HG03520 (cell line): Measurements from ENCODE around the gene CNTLN.
"Not testable (repeated sequence)": the region's sequence is repeated elsewhere in the genome, so short reads cannot be mapped to it uniquely, and the experiment has no call there.

Experiments
- ATAC-seq: cut with Tn5 transposase; IDR thresholded peaks from one replicate; pipeline ENCODE4 v1.9.1; 2021; ENCODE audit warnings: mild to moderate bottlenecking, moderate library complexity; ENCODE audit not compliant: unreplicated experiment

The CNTLN gene

GRCh38 chr9:17488662-17489061, 353.8 kb downstream of the CNTLN start:
- no peak for ATAC-seq

DNA sequence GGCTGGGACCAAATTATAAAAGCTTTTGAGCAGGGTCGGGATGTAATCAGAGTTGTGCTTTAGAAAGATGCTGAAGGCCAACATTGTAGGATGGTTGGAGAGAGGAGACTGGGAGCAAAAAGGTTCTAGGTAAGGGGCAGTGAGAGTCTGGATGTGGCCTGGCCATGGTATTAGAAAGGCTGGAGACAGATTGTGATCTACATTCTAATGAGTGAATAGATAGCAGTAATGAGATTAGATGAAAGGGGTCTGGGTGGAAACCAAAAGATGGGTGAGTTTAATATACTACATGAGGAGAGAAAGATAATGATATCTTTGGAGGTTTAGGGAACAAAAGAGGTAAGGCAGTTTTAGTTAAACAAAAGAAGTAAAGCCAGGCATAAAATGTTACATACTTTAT, 355.3 kb downstream of the CNTLN start:
- no peak for ATAC-seq

DNA sequence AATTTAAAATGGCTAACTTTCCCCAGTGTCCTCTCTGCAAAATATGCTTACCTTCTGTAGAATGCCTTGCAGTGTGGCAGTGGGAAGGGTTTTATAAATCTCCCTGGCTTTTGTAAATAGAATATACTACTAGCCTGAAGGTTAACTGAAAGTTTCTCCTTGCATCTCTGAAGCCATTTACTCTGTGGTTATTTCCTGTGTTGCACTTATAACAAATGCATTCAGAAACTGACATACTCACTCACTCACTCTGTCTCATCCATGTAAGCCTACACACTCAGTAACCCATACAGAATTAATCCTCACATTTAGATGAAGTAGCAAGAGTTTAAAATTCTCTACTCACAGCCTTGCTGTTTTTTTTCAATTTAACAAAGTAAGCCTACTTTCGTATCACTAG, 356.9 kb downstream of the CNTLN start:
- no peak for ATAC-seq

DNA sequence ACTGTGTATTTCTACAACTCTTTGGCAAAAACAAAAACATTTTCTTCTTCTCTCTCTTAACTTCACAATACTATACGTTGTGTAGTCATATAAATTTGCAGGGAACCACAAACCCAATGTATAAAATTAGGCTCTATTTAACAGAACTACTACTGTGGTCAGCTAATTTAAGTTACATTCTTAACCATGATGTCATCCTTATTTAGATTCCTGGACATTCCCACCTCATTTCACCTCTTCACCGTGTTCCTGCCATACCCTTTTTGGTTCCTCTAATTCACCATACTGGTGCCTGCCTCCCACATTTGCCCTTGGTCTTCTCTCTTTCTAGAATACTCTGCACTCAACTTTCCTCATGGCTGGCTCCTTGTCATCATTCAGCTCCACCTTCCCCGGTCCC, 368.4 kb downstream of the CNTLN start:
- no peak for ATAC-seq

DNA sequence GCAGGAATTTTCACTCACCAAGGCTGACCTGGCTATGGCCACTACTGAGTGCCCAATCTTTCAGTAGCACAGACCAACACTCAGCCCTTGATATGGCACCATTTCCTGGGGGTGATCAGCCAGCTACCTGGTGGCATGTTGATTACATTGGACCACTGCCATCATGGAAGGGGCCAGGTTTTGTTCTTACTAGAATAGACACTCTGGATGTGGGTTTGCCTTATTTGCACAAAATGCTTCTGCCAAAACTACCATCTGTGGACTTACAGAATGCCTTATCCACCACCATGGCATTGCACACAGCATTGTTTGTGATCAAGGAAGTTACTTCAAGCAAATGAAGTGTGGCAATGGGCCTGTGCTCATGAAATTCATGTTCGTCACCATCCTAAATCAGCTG, 374.3 kb downstream of the CNTLN start:
- no peak for ATAC-seq

GRCh38 chr9:17509701-17510100, 374.9 kb downstream of the CNTLN start:
- no peak for ATAC-seq

GRCh38 chr9:17519761-17520160, 384.9 kb downstream of the CNTLN start:
- no peak for ATAC-seq

- ATAC-seq, result no peak
Observed at GRCh38 chr9:17520268-17521064, 385.6 kb downstream of the CNTLN start.

- no peak for ATAC-seq
Observed at GRCh38 chr9:17521100-17521855, 386.4 kb downstream of the CNTLN start.

- ATAC-seq, result not testable (repeated sequence)
Observed at GRCh38 chr9:17526726-17527125, 391.9 kb downstream of the CNTLN start.

DNA sequence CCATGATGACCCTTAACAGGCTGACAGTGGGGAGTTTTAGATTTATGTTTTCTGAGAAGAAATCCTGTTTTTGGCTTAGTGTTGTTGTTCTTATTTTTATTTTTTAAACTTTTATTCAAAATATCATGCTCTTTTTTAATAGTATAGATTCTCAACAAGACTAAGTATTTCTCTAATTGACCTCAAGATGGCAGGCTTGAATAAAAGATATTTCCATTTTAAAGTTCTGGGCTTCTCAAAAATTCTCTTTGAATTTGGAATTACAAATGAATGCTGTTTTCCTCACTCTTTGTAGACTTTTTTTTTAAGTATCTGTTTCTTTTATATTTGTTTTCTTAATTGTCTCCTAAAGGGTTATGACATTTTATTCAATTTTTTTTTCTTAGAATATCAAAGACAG, 394.0 kb downstream of the CNTLN start:
- ATAC-seq, result no peak

DNA sequence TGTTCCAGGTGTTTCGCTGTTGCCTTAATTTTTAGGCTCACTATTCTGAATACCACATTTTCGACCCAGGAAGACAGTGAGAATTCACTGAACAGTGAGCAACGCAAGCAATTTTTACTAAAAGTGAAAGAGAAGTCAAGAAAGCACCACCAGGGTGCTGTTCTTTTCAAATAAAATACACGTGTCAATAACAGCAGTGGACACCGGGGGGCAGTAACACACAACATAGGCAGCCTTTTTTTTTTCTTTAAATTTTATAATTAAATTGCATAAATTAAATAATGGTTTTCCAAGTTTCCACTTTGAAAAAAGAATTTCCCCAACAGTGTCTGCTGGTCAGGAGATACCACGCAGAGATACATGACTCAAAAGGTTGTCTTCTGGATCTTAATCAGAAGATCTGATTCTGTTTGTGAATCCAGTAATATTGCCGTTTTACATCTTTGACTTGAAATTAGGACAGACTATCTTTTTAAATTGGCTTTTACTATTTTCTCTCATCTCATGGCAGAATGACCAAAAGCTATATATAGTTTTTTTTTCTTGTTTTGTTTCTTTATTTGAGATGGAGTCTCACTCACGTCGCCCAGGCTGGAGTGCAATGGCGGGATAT, 396.9 kb downstream of the CNTLN start:
- ATAC-seq, result peak; percentile 82

- ATAC-seq, result no peak
Observed at GRCh38 chr9:17532461-17532860, 397.6 kb downstream of the CNTLN start.

- no peak for ATAC-seq
Observed at GRCh38 chr9:17535176-17535575, 400.3 kb downstream of the CNTLN start.

DNA sequence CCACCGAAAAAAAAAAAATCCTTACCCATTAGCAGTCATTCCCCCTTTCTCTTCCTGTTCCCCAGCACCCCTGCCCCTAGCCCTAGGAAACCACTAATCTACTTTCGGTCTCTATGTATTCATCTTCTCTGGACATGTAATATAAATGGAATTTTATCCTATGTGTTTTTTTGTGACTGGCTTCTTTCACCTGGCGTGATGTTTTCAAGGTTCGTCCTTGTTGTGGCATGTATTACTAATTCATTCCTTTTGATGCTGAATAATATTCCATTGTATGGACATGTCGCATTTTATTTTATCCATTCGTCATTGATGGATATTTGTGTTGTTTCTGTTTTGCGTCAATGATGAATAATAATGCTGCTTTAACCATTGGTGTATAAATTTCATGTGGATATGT, 401.2 kb downstream of the CNTLN start:
- ATAC-seq, result no peak

- ATAC-seq, result no peak
Observed at GRCh38 chr9:17551023-17551422, 416.2 kb downstream of the CNTLN start.
